ENCODE measurements around the gene DPP10. TPM values are rescaled to one million over a fixed set of nuclear protein-coding genes. Genes with fewer than 3 reads are reported as not detected.

Gene DPP10
- total RNA-seq, 1 donor from 2014 or later = not detected

GRCh38 chr2:115208493-115209164, 766.2 kb downstream of the DPP10 start:
- DNase-seq (ENCODE audit: low read depth, low spot score) = no peak

DNA sequence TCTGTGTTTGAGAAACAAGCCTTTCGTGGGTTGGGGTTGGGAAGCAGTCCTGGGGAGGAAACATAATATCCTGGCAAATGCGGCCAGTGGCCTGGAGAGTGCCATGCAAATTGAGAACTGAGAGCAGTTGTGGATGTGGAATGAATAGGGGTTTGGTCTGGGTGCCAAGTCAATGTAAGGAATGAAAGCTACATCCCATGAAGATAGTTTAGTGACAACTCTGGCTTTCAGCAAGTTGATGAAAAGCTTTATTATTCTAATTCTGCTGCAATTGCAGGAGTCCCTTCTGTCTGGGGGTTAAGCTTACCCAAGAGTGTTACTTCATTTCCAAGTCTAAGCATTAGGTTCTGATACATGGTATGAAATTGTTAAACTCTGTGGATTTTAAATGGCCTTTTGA, 771.6 kb downstream of the DPP10 start:
- DNase-seq (ENCODE audit: low read depth, low spot score) = no peak

DNA sequence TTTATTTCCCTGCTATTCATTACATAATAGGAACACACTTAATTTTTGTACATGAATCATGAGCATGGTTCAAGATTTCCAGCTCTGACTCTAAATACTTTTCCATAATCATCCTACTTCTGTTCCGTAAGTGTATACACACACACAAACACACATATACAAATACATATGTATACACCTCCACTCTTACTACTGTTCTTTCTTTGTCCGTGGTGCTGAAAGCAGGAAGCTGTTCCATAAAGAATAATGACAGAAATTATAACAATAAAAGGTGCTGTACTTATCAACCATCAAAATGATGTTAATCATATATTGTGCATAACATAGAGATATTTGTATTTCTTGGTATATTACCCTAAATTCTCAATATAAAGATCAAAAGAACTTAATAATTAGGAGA, 776.9 kb downstream of the DPP10 start:
- DNase-seq (ENCODE audit: low read depth, low spot score) = no peak

DNA sequence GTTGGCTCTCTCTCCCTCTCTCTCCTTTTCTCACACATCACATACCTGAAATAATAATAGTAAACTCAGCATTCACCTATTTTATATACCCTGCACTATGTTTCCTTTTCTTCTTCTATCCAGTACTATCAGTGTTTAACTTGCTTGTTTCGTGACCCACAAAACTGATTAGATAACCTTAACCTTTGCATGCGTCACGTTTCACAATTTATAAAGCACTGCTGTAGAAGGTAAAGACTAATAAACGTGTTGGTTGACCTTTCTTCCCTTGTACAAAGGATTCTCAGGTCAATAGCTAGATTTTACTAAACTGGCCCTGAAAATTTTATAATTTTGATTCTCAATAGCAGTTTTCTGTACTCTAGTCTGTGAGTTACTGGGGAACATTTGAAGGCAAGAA, 791.7 kb downstream of the DPP10 start:
- DNase-seq (ENCODE audit: low read depth, low spot score) = no peak

DNA sequence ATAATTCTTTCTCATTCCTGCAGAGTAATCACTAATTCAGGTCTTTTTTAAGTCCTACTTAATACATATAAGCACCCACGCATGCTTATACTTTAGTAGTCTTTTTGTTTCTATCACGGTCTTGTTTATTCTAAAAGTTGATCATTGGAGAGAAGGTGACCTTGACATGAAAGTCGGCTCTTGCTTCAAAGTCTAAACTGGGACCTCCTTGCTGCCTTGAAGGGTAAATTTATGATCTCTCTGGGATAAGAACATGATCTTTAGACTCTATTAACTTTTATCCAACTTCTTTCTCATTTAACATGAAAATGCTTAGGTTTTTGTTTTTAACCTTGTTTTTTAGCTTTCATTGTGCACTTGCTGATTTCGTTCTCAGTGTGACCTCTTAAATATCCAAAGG, 792.3 kb downstream of the DPP10 start:
- no peak for DNase-seq (ENCODE audit: low read depth, low spot score)

GRCh38 chr2:115248066-115248465, 805.6 kb downstream of the DPP10 start:
- DNase-seq (ENCODE audit: low read depth, low spot score) = no peak

- no peak for DNase-seq (ENCODE audit: low read depth, low spot score)
Measured at GRCh38 chr2:115277366-115277765, 834.9 kb downstream of the DPP10 start.

DNA sequence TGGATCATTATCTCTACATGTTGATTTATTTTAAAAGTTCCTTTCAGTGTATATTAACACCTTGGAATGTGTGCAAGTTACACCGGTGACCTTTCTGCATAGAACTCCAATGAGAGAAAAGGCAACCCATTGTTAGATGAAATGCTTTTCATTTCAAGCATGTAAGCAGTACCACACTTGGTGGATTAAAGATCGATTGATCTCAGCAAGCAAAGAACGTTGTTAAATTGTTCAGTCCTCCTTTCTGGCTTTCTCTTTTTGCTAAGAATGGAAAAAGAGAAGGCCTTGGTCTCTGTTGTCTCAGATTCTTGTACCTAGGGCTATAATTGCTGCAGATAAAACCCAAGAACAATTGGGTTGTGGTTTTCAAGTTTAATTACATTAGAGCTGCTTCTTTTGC, 843.0 kb downstream of the DPP10 start:
- DNase-seq (ENCODE audit: low read depth, low spot score) = no peak

DNA sequence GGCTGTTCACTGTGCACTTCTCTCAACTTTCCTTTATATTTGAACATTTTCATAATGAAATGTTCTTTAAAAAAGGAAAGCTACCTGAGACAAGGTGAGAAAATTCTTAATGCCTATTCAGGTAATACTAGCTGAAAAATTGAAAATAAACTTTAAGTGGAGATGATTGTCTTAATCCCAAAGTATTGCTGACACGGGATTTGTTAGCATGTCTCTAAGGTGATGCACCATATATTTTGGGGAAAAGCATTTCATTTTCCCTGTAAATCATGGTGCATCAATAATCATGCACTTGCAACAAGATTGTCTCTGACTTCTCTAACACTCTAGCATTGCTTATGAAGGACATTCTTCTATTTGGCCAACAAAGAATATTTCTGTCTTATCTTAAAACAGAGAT, 848.0 kb downstream of the DPP10 start:
- no peak for DNase-seq (ENCODE audit: low read depth, low spot score)

DNA sequence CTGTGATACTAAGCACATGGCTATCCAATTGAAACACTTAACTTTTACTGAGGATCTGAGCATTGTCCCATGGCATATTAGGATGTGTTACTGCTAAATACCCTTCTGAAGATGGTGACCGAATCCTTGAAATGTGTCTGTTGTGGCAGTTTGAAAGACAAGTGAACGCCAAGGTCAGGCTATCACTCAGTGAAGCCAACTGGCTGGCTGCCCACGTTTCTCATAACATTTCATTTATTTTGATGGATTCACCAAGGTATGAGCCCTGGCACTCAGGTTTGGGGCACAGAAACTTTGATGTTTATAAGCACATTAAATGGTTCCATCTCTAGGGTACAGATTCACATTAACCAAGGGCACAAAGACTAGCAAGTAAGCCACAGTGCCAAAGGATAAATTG, 850.3 kb downstream of the DPP10 start:
- DNase-seq (ENCODE audit: low read depth, low spot score) = no peak

- DNase-seq (ENCODE audit: low read depth, low spot score) = no peak
Measured at GRCh38 chr2:115294999-115295398, 852.6 kb downstream of the DPP10 start.

DNA sequence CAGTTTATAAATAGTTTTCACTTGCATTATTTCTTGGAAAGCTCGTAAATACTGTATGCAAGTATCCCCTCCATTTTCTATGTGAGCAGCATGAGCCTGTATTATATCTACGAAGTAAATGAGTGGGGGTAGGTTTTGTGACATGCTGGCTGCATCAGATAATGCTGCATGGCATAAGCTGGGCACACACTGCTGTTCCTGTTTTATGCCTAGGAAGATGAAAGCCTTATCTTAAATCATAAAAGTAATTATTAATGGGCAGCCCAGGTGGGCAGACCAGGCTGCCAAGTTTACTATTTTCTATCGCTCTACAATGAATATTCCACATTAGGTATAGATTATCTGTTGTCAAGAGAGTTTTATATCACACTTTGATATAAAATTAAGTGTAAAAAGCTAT, 854.6 kb downstream of the DPP10 start:
- no peak for DNase-seq (ENCODE audit: low read depth, low spot score)

- no peak for DNase-seq (ENCODE audit: low read depth, low spot score)
Measured at GRCh38 chr2:115299199-115299598, 856.8 kb downstream of the DPP10 start.

DNA sequence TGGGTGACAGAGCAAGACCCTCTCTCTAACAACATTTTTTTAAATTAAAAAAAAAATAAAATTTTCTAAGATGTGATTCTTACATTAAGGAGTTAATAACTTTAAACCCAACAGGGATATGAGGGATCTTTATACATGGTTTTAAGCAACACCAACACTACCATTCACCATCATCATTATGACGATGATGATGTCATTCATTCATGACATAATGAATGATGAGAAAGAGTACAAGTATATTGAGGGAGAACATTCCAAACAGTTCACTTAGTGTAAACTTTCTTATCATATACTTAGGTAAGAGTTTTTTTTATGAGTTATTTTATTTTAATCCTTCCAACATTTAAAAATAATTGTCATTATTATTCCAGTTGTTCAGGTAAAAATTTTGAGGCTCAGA, 863.3 kb downstream of the DPP10 start:
- no peak for DNase-seq (ENCODE audit: low read depth, low spot score)

DNA sequence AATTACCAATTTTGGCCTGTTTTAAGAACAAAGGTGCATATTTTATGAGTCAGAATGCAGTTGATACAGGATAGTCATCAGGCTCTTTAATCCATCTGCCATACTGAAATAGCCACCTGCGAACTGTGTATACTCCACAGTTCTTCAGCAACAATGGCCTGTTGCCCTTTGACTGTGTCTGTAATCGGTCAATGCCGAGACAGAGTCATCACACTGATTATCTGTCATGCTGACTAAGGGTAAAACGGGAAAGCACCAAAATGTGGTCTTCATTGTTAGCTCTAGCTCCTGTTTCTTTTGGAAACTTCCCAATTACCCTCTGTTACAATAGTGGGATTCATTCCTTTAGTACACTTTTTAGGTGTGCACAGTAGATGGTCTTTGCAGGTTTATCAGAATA, 871.7 kb downstream of the DPP10 start:
- DNase-seq (ENCODE audit: low read depth, low spot score) = no peak

DNA sequence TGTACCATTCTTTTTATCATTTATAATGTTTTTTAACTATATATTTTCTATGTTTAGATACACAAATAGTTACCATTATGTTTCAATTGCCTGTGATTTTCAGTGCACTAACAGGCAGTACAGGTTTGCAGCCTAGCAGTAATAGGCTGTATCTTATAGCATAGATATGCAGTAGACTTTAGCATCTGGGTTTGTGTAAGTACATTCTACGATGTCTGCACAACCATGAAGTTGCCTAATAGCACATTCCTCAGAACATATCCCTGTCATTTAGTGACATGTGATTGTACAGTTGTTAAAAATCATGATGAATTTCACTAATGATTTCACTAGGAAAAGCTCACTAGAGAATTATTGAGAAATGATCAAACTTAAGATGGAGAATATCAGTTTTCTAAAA, 884.6 kb downstream of the DPP10 start:
- DNase-seq (ENCODE audit: low read depth, low spot score) = no peak

DNA sequence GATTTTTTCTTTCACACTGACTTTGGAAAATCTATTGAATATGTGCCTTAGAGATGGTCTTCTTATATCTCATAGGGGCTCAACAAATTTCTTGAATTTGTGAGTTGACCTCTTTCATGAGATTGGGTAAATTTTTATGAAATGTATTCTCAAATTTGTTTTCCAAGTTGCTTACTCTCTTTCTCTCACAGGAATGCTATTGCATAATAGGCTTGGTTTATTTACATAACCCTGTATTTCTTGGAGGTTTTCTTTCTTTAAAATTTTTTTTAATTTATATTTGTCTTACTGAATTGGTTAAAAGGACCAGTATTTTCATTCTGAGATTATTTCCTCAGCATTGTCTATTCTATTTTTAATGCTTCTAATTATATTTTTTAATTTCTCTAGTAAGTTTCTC, 917.1 kb downstream of the DPP10 start:
- DNase-seq (ENCODE audit: low read depth, low spot score) = no peak

DNA sequence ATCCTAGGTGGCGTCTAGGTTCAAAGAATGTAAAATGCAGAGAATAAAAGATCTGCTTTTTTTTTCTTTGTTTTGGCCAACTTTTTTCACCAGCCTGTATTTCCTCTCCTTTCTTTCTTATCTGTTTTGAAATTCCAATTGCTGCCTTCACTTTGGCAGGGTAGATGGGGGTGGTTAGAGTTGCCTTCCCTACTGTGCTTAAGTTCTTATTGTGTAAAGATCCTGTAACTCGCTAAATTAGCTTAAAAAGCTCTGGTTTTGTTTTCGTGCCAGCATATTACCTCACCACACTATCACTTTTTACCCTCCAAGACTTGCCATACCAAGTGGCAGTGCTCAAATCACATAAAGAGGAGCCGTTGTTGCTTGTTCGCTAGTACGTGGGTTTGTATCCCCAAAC, 921.7 kb downstream of the DPP10 start:
- no peak for DNase-seq (ENCODE audit: low read depth, low spot score)

DNA sequence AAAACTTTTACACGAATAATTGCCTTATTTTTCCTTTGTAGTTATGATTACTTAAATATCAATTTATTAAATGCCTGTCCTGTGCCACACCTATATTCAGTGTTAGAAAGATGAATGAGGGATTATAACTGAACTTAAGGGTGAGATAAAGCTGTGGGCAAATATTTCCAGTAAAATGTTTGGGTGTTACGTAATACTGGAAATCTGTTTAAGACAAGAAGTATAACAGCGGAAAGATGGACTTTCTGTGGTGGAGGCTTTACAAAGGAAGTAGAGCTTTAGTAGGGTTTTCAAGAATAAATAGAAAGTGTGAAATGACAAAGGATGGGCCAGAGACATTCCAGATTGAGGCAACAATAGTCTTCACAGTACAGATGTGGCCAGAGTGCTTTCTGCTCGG, 927.0 kb downstream of the DPP10 start:
- DNase-seq (ENCODE audit: low read depth, low spot score) = no peak

- DNase-seq (ENCODE audit: low read depth, low spot score) = no peak
Measured at GRCh38 chr2:115374981-115375380, 932.5 kb downstream of the DPP10 start.

- no peak for DNase-seq (ENCODE audit: low read depth, low spot score)
Measured at GRCh38 chr2:115384399-115384798, 942.0 kb downstream of the DPP10 start.

- DNase-seq (ENCODE audit: low read depth, low spot score) = no peak
Measured at GRCh38 chr2:115386465-115386864, 944.0 kb downstream of the DPP10 start.

DNA sequence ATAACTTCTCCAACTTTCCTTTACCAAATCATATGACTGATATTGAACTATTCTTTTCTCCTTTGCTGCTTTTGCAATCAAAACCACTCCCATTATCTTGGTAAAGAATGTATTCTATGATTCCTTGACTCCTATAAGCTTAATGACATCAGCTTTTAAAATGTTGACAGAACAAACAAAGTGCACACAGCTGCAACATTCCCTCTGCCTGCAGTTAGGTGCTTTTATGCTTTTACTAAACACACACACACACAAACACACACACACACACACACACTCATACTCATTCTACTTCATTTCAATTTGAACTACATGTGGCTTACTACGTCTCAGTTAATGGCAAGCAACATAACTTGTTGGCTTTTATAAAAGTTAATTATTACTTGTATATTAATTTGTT, 946.6 kb downstream of the DPP10 start:
- no peak for DNase-seq (ENCODE audit: low read depth, low spot score)
